Daoy (cell line): Measurements from ENCODE around the gene MT3. TPM values are rescaled to one million over a fixed set of nuclear protein-coding genes. Genes with fewer than 3 reads are reported as not detected.
"Not testable (repeated sequence)": the region's sequence is repeated elsewhere in the genome, so short reads cannot be mapped to it uniquely, and the experiment has no call there.

Experiments used
- DNase-seq: peaks from one replicate; pipeline ENCODE4 v3.0.0-alpha.2; 2015; ENCODE audit warnings: low read depth
- total RNA-seq: library from RNA; depleted of rRNA; stranded (reverse); fragments of >200 nt; shearing (Covaris generic); gene quantifications from 2 replicates; pipeline ENCODE4 v1.2.3, GENCODE V29; 2014

The MT3 gene
- total RNA-seq, 1 experiment from 2014 or later: not detected

DNA sequence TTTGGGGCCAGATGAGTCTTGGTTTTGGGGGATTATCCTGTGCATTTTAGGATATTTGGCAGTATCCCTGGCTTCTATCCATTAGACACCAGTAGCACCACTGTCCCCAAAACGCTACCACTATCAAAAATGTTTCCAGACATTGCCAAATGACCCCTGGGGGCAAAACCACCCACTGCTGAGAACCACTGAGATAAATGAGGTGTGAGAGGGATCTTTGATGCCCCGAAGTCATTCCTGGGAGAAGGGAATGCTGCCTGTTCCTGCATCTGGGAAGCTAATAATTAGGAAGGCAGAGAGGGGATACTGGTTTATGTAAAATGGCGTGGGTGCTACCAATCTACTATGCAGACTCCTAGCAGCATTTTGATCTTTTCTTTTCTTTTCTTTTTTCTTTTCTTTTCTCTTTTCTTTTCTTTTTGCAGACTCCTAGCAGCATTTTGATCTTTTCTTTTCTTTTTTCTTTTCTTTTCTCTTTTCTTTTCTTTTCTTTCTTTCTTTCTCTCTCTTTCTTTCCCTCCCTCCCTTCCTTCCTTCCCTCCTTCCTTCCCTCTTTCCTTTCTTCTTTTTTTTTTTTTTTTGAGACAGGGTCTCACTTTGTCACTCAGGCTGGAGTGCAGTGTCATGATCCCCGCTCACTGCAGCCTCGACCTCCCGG is 8.8 kb upstream of the MT3 start:
- DNase-seq: no peak

DNA sequence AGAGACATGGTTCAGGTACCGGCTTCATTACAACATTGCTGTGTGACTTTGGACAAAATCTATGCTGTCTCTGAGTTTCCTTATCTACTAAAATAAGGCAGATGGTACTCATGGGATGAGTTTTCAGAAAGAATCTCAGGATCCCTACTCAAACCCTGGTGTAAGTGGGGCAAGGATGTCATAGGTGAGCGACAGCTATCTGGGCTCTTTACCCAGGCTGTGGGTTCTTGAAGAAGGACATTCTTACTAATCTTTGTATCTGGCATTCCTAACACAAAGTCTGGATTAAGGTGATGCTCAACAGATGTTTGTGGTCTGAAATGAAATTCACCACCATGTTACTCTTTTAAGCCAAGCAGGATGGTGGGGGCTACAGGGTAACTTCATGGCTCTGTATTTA is 6.4 kb upstream of the MT3 start:
- DNase-seq: not testable (repeated sequence)

DNA sequence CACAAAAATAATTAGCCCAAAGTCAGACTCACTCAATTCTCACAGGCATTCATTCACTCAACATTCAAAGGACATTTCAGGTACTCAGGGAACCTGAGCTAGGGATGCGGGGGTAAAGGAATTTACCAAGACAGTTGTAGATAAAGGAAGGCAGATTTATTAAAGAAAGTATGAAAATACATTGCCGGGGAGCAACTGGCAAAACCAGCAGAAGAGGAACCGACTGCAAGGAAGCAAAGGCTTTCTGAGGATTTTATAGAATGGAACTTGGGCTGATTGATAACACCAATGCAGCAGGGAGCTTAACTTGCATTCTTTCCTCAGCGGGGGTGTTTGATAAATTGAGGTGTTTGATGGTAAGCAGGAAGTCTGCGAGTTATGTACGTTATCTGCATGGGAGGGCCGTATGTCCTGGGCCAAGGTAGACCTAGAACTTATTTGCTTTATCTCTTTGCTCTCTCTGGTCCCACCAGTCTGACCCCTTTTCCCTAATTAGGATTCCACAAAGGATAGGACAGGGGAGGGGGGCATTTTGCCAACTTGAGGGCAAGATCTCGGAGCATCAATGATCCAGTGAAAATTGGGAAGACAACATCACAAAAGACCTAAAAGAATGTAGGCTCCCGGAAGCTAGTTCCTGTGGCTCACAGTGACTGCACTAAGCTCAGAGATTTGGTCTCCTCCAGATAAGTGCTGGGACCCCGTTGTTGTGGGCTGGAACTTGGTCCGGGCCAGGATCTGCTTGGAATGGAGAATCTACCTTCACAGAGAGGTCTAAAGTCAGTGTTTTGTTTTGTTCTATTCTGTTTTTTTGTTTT is 5.8 kb upstream of the MT3 start:
- no peak for DNase-seq

DNA sequence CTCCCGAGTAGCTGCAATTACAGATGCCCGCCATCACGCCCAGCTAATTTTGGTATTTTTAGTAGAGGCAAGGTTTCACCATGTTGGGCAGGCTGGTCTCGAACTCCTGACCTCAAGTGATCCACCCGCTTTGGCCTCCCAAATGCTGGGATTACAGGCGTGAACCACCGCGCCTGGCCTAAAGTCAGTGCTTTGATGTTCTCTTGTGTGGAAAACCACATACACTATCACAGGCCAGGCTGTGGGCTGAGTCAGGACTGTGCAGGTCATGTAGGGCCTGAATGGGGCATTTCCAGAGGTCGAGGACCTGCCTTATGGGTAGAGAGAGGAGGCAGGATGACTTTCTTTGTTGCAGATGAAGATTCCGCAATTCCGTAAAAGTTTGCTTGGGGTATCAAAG is 5.1 kb upstream of the MT3 start:
- no peak for DNase-seq

DNA sequence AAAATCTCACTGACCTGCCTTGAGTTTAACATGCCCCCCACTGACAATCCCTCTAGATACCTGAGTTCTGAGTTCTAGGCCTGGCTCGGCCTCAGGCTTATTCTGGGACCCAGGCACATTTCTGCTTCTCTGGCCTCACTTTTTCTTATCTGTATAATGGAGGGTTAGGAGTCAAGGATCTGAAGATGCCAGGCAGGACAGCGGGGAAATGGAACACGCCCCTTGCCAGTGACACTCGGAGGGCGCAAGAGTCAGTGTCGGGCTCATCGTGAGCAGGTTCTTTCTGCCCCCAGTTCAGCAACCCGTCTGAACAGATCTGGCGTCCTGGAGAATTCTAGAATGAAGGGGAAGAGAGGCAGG is 567 bp upstream of the MT3 start:
- DNase-seq: no peak

DNA sequence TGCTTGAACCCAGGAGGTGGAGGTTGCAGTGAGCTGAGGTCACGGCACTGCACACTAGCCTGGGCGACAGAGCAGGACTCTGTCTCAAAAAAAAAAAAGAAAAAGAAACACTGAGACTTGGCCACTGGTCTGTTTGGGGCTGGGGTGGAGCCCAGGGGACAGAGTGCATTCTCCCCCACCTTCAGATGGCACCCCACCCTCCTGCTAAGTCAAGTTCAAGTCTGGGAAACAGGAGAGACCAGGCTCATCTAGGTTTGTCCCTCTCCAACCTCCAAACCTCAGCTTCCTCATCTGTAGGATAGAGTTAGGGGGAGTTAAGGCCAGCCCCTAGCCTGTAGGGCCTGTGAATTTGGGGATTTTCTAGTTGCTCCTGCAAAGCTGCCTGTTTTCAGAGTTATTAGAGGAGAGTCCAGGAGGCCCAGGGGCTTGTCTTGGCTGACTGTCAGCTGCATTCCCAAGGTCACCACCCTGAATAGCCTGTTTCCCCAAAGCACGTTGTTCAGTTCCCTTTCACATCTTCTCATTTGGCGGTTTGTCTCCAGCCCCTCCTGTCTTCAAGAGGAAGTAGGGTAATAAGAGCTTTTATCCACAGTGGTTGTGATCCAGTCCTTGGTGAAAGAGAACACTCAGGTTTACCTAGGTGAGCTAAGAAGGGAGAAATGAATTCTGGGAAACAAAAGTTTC is 2.2 kb downstream of the MT3 start:
- DNase-seq: no peak

DNA sequence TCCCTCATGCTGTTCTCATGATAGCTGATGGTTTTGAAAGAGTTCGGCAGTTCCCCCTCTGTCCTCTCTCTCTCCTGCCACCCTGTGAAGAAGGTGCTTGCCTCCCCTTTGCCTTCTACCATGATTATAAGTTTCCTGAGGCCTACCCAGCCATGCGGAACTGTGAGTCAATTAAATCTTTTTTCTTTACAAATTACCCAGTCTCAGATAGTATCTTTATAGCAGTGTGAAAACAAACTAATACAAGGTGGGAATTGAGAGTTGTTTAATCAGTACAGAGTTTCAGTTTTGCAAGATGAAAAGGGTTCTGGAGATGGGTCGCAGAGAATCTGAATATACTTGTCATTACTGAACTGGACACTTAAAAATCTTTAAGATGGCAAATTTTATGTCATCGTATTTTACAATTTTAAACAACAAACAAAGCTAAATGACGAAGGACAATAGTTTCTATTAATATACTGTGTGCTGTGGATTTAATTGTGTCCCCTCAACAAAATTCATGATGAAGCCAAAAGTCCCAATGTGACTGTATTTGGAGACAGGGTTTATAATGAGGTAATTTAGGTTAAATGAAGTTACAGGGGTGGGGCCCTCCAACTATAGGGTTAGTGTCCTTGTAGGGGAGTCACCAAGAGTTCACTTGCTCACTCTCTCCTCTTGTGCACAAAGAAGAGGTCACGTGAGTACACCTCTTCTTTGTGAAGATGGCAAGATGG is 4.4 kb downstream of the MT3 start:
- no peak for DNase-seq

DNA sequence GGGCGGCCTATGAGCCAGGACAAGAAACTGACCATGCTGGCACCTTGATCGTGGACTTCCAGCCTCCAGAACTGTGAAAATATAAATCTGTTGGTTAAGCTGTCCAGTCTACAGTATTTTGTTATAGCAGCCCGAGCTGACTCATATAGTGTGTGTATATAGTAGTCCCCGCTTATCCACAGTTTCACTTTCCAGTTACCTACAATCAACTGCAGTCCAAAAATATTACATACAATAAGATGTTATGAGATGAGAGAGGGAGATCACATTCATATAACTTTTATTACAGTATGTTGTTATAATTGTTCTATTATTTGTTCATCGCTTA is 4.9 kb downstream of the MT3 start:
- no peak for DNase-seq

DNA sequence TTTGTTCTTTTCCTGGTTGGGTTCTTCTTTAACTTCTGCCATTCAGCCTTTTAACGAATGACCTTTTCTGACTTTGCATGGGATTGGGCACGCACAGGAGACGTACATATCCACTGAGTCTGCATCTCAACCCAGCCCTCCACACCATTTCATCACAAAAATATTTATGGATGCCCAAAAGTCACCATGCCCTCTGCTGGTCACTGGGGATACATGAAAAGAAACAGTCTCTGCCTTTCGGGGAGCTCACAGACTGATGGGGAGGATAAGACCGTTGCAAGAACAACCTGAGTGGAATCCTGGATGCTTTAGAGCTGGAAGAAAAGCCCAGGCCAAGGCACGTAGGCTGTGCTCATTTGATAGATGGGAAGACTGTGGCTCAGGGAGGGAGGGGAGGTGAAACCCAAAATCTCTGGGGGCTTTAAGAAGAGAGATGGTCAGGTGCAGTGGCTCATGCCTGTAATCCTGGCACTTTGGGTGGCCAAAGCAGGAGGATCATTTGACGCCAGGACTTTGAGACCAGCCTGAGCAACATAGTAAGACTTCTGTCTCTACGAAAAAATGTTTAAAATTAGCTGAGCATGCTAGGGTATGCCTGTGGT is 11.2 kb downstream of the MT3 start:
- peak; percentile 49 for DNase-seq

DNA sequence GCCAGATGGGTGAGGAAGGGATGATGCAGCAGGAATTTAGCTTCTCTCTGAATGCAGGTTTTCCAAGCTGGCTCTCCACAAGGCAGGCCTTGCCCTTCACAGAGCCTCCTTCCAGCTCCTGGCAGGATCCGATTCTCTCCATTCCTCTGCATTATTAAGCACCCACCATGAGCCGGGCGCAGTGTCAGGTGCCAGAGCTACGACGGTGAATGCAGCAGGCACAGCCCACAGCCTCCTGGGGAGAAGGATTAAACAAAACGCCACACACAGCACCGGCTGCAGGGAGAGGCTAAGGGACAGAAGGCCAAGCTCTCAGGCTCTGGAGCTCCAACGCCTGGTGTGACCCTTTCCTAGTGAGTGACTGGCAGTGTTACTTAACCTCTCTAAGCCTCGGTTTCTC is 12.0 kb downstream of the MT3 start:
- DNase-seq: no peak

DNA sequence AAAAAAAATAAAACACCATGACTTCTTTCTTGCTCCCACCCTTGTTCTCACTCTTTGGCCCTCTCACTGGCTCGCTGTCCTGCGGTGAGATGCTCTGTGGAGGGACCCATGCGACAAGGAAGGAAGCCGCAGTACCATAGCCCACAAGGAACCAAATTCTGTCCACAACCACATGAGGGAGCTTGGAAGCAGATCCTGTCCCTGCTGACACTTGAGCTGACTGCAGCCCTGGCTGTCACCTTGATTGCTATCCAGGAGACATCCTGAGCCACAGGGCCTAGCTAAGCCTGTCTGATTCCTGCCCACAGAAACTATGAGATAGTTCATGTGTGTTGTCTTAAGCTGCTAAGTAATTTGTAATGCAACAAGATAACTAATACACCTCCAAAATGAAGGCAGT is 14.3 kb downstream of the MT3 start:
- DNase-seq: peak; percentile 36

DNA sequence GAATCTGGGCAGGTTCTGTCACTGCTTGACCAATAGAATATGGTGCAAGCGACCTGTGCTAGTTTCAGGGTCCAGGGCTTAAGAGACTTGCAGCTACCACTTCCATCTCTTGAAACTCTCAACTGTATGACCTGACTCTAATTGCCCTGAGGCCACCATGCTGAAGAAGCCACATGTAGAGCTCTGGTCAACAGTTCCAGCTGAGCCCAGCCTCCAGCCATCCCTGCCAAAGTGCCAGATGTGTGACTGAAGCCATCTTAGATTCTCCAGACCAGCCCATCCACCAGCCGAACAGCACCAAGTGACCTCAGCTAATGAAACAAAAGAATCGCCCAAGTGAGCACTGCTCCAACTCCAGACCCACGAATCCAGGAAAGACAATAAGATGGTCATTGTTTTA is 15.6 kb downstream of the MT3 start:
- DNase-seq: no peak

DNA sequence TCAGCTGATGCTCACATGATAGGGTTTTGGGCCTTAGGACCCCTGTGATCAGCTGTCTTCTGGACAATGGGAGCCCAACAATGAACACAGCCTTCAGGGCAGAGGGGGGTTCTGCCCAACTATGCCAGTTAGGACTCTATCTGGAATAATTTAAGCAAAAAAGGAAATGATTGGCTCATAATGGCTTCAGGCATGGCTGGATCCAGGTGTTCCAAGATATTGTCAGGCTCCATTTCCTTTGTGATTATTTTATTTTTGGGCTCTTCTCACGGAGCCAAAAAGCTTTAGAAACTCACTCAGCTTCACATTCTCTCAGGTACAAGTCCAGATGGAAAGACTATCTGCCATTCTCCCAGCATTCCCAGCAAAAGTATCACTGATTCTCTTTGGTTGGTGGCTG is 16.1 kb downstream of the MT3 start:
- no peak for DNase-seq

DNA sequence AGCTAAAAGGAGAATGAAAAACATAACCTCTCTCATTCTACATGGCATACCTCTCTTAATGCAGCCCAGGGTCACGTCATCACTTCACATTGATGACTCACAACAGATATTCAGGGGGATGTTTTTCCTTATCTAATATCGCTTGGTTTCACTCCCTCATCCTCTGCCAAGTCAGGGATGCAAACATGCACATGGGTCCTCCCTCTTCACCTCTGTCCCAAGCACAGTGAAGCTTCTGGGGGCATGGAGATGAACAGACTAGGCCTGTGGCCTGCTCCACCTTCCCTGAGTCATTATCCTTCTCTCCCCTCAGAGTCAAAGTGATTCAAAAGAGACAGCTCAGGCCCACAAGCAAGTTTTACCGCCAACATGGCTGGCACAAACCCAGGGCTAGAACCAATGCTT is 16.7 kb downstream of the MT3 start:
- peak; percentile 77 for DNase-seq

DNA sequence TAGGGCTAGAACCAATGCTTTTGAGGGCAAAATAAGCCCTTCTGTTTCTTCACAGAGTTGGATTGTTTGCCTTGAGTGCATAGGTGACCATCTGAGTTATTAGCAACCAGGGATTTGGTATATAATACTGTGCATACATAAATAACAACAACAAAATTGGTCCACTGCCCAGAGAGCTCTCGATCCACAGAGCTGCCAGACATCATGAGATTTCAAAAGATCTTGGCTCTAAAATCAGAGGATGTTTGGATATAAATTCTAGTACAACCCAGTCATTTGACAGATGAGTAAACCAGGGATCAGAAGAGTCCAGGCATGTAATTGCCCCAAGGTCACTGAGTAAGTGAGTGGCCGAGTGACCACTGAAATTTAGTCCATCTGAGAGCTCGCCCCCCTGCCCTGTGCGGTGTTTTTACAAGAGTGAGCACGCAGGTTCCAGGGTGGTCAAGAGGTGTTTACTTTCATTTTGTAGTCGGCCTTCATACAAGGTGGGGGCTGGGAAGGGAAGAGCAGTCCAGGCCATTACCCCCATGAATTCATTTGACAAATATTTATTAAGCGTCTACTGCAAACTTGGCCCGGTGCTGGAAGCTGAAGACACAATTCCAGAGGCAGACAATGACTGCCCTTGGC is 17.3 kb downstream of the MT3 start:
- DNase-seq: no peak

DNA sequence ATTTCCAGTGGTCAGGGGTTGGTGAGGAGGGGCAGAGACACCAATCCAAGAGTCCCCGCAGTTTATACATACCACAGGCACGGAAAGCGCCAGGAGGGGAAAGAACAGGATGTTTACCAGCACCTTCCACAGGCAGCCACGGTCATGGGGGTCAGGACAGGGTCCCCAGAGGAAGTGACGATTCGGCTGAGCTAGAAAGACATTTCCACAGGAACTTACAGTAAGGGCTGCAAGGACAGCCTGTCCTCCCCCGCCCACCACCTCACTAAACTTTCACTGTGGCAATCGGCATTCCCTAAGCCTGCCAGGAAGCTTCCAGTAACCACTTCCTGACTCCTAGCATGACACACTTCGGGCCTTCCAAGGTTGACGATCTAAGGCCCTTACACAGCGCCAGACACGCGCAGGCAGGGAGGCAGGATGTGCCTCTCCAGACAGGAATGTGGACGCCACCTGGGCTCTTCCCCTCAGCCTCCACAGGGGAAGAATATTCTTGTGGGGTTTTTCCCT is 17.8 kb downstream of the MT3 start:
- peak; percentile 98 for DNase-seq

DNA sequence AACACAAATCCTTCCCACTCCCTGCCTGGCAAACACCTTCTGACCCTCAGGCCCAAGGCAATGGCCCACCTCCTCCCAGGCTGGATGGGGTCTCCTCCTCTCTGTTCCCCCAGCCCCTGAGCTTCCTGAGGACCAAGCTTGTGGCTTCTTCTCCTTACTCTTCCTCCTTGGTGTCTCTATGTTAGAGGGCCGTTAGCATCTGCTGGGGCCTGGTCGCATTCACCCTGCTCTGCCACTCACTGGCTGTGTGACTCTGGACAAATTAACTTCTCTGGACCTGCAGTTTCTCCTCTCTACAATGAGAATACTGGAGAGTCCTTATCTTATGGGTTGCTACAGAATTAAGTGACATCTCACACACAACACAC is 18.3 kb downstream of the MT3 start:
- no peak for DNase-seq

DNA sequence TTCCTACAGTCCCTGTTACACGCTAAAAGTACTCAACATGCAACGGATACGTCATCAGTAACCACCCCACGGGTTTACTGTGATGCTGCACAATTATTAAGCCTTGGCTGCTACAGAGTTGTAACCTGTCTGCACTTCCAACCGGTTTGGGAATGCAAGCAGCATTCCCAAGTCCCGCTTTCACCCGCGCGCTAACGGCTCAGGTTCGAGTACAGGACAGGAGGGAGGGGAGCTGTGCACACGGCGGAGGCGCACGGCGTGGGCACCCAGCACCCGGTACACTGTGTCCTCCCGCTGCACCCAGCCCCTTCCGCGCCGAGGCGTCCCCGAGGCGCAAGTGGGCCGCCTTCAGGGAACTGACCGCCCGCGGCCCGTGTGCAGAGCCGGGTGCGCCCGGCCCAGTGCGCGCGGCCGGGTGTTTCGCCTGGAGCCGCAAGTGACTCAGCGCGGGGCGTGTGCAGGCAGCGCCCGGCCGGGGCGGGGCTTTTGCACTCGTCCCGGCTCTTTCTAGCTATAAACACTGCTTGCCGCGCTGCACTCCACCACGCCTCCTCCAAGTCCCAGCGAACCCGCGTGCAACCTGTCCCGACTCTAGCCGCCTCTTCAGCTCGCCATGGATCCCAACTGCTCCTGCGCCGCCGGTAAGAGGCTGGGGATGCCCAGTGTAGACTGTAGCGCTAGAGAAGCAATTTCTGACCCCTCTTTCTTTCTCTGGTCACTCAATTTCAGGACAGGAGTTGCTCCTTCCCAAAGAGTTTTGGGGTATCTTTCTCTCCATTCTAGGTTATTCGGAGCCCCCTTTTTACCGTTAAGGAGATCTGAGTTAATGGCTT is 18.9 kb downstream of the MT3 start, which contains the start of gene MT2A:
Gene MT2A, plus strand, starts transcription at position 542 of the 833 bp plus-strand sequence. Its CDS starts 72 bp downstream, at position 614.
- peak; percentile 97 for DNase-seq

DNA sequence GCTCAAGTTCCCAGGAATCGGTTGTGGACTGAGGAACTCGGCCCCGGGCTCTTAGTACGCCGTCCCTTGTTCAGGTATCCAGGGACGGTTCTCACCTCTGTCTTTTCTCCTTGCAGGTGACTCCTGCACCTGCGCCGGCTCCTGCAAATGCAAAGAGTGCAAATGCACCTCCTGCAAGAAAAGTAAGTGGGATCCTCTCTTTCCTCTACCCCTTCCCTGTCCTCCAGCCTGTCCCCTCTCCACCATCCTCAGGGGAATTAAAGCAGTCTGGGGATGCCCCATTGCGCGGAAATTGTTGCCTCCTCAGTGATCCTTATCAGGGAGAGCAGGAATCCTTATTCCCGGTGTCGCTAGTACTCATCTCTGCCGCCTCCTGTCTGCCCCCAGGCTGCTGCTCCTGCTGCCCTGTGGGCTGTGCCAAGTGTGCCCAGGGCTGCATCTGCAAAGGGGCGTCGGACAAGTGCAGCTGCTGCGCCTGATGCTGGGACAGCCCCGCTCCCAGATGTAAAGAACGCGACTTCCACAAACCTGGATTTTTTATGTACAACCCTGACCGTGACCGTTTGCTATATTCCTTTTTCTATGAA is 19.6 kb downstream of the MT3 start:
- DNase-seq: peak; percentile 18

DNA sequence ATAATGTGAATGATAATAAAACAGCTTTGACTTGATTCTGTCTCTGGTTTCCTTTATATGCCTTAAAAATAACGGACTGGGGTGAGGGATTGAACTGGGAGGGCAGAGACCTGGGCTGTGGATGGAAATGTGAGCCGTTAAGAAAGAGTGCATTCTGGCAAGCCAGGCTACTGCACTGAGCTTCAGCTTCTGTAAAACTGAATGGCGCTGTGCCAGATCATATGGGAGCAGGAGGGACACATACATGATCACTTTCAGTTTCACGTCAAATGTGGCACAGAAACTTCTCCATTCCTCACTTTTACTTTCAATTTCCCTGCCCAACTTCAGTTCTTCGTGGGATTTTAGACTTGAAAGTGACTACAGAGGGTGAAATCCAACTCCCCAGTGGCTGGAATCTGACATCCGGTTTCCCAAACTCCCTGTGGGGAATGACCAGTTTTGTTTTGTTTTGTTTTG is 20.2 kb downstream of the MT3 start:
- DNase-seq: peak; percentile 83
